Effector CD4-positive, alpha-beta T cell (primary cell): ENCODE measurements around the gene SLC2A9.
"Not testable (repeated sequence)": the region's sequence is repeated elsewhere in the genome, so short reads cannot be mapped to it uniquely, and the experiment has no call there.

Experiments
- DNase-seq: peaks from one replicate; pipeline ENCODE4 v3.0.0-alpha.2; 2020

Gene SLC2A9

GRCh38 chr4:9994246-9994847, 26.9 kb downstream of the SLC2A9 start:
- DNase-seq, result no peak

DNA sequence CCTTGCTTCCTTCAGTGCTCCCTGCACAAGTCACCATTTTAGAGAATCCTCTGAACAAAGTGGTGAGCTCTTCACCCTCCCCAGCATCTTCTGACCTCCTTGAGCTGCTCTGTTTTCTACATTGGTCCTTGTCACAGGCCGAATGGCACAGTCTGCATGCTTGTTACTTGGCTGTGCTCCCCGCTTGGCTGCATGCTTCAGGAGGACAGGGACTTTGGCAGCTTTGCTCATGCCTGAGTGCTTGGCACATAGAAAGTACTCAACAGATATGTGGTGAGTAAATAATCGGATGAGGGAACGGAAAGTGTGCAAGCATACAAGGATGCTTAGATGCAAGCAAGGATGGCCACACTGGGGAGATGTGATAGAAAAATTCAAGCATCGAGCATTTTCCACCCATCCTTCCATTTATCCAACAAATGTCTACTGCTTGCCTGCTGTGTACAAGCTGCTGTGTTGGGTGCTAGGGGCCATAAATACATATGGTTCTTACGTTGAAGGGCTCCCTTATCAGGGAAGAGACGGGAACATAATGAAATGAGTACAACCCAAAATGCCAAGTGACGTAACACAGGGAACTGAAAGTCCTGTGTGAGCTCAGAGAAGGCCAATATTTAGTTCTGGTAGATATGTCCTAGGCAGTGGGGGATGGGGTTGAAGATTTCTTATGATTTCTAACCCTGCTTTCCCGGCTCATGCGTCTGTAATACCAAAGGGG, 31.2 kb downstream of the SLC2A9 start:
- no peak for DNase-seq

DNA sequence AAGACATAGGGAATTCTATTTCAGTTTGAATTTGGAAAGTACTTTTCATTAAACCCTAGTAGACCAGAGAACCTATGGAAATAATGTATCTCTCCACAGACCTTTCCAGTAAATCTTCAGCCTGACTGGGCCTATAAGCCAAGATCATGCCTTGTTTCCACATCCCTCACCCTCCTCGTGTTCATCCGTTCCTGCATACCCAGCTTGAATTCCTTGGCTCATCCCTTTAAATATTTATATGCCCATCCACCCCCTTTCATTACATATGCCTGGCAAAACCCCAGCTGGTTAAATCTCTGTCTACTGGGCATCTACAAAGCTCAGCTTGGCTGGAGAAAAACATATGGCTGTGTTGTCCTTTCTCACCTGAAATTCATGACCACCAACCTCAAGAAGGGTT, 32.4 kb downstream of the SLC2A9 start:
- no peak for DNase-seq

- DNase-seq, result no peak
These were observed 32.9 kb downstream of the SLC2A9 start for GRCh38 chr4:9988363-9988749.

GRCh38 chr4:9987749-9988362, 33.4 kb downstream of the SLC2A9 start:
- DNase-seq, result no peak

GRCh38 chr4:9984621-9985020, 36.7 kb downstream of the SLC2A9 start:
- DNase-seq, result no peak

DNA sequence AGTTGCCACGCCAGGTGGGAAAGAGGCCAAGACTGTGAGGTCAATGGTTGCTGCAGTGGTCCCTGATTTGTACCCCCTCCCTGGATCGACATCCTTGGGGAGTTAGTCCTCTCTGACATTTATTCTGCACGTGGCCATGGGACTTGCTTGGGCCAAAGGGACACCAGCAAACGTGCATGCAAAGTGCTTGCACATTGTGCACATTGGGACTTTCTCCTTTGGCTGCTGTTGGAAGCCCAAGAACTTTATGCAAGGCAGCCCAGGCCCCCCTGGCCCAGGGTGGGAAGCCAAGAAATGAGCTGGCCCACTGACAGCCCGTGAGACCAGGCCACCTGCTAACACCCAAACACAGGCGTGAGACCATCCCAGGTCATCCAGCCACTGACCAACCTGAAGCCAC, 38.1 kb downstream of the SLC2A9 start:
- no peak for DNase-seq

GRCh38 chr4:9981899-9982298, 39.4 kb downstream of the SLC2A9 start:
- DNase-seq, result not testable (repeated sequence)

DNA sequence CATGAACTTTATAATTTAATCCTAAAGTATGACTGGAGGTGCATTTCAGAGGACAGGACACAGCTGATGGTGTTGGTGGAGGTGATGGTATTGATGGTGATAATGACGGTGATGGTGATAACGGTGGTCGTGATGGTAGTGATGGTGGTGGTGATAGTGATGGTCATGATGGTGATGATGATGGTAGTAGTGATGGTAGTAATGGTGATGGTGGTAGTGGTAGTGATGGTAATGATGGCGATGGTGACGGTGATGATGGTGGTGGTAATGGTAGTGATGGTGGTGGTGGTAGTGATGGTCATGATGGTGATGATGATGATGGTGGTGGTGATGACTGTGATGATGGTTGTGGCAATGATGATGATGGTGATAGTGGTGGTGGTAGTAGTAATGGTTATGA, 40.4 kb downstream of the SLC2A9 start:
- no peak for DNase-seq

GRCh38 chr4:9979101-9979701, 42.1 kb downstream of the SLC2A9 start:
- DNase-seq, result no peak

- no peak for DNase-seq
These were observed 43.7 kb downstream of the SLC2A9 start for GRCh38 chr4:9977518-9978031.

- no peak for DNase-seq
These were observed 44.5 kb downstream of the SLC2A9 start for GRCh38 chr4:9976781-9977180.

GRCh38 chr4:9976293-9976692, 45.0 kb downstream of the SLC2A9 start:
- no peak for DNase-seq

DNA sequence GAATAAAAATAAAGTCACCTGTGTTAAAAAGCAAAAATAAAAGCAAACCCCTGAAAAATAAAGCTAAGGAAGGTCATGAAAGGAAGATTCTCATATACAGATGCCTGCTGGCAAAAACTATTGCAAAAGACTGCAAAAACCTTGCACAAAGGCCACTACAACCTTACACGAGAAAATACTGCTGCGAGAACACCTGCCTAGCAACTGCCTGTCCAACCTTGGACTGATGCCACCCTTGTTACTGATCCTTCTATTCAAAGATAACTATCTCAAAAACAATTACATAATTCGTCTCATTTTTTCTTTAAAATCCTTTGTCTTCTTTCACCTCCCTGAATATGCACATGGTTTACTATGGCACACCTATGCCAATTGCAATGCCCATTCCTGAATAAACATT, 49.6 kb downstream of the SLC2A9 start:
- no peak for DNase-seq

- no peak for DNase-seq
These were observed 50.8 kb downstream of the SLC2A9 start for GRCh38 chr4:9970399-9971011.

DNA sequence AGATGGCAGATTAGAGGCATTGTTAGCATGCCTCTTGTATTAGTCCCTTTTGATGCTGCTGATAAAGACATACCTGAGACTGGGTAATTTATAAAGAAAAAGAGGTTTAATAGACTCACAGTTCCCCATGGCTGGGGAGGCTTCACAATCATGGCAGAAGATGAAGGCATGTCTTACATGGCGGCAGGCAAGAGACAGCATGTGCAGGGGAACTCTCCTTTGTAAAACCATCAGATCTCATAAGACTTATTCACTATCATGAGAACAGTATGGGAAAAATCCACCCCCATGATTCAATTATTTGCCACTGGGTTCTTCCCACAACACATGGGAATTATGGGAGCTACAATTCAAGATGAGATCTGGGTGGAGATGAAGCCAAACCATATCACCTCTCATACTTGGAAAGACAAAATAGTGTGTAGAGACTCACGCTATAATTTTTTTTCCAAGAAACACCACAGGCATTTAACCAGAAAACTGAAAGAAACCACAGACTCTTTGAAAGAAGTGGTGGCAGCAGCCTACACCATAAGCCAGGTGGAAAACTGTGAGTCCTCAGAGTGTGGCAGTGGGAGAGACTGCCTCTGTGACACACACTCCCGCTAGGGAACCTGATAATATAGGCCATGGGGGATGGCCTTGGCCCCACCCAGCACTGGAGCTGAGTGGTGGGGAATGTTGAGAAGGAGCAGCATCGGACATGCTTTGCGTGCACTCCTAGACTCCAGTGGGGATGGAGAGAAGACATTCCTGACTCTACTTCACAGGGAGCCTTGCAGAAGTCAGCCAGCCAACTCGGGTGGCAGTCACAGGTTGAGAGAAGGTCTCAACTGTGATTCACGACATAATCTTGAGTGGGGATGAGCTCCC, 51.5 kb downstream of the SLC2A9 start:
- no peak for DNase-seq

DNA sequence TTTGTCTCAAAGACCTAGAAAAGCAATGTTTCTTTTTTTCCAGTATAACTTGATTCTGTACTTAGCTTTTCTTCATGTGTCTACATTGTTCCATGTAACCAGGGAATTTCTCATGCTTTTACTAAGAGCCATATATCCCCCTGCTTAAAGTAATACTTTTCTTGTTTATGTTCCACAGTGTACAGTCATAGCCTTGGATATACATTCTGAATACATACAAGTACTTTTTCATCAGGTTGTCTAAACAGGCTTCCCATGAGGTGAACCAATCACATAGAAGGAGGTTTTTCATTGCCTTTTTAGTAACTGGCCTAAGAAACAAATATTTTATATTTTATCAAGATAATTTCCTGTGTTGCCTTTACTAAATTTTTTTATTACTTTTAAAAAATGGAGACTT, 52.8 kb downstream of the SLC2A9 start:
- no peak for DNase-seq

DNA sequence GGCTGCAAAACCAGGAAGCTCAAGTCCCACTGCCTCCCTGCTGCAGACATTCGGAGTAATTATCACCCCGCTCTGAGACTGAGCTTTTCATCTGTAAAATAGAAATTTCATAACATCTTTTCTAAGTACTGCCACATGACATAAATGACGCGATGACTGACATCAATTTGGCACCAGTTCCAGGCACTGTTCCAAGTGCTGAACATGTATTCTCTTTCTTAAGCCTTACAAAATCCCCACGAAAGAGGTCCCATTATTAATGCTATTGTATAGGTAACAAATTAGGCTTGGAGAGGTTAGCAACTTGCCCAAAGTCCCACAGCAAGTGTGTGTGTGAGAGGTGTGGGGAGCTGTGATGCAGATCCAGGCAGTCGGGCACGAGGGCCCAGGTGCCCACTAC, 56.4 kb downstream of the SLC2A9 start:
- no peak for DNase-seq

DNA sequence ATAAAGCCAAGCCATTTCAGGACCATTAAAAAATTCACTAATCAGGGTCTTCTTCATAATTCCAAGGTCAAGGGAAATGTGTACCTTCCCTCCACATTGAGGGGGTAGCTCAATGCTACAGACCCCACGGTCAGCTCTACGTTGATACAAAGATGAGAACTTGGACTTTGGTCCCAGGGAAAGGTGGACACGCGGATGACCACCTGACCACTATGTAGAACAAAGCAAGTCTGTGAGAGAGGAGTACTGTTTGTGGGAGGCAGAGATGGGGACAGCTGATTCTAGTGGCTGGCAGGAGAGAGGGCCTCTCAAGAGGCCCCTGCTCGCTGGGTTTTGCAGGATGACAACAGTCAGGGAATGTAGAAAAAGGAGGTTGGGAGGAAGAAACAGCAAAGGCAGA, 58.0 kb downstream of the SLC2A9 start:
- DNase-seq, result no peak

- no peak for DNase-seq
These were observed 58.5 kb downstream of the SLC2A9 start for GRCh38 chr4:9962611-9963314.

DNA sequence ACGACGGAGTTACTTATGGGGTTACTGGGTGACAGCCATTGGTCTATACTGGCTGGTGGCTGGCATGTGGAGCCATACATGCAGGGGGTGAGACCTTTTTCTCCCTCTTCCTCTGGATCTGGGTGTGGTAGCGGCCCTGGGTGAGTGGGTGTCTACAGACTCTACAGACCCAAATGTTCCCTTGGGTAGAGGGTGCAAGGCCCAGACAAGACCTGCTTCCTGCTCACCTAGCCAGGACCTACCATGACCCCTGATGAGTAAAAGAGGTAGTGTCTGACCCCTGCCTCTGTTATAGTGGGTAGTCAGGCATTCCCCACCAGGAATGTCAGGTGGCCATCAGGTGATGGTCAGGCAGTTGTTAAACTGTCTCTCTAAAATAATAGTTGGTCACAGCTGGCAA, 66.8 kb downstream of the SLC2A9 start:
- DNase-seq, result no peak

DNA sequence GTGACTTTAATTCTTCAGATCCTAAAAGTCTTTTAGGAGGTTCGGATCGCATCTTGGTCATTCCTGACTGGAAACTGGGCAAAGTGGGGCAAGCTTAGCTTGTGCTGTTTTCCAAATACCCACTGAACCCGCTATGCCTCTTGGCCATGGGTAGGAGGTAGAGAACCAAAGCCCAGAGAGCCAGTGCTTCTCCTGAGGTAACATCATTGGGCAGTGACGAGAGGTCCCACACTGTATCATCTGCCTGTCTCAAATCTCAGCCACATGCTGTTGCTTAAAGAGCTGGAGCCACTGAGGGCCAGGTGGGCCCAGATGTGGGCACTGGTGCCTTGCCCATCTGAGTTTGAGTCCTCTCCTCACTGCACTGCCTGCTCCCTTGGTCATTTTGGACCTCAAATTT, 68.2 kb downstream of the SLC2A9 start:
- DNase-seq, result no peak
